Activated naive CD8-positive, alpha-beta T cell treated with anti-CD3 and anti-CD28 coated beads for 36 hours (primary cell): ENCODE data around the gene COBL. TPM values are rescaled to one million over a fixed set of nuclear protein-coding genes. Genes with fewer than 3 reads are reported as not detected.

ENCODE experiments used
- DNase-seq: peaks from one replicate; pipeline ENCODE4 v3.0.0; 2021
- H3K27ac Mint-ChIP-seq: one replicate; pipeline ENCODE4 v1.8.0; 2022; ENCODE audit warnings: mild to moderate bottlenecking, moderate library complexity, mixed read lengths
- H3K27me3 Mint-ChIP-seq: one replicate; pipeline ENCODE4 v1.8.0; 2022; ENCODE audit warnings: mild to moderate bottlenecking, mixed read lengths
- H3K36me3 Mint-ChIP-seq: one replicate; pipeline ENCODE4 v1.8.0; 2021; ENCODE audit warnings: mild to moderate bottlenecking, mixed read lengths
- H3K4me1 Mint-ChIP-seq: one replicate; pipeline ENCODE4 v1.8.0; 2021; ENCODE audit warnings: mixed read lengths
- H3K4me3 Mint-ChIP-seq: one replicate; pipeline ENCODE4 v1.8.0; 2022; ENCODE audit warnings: mild to moderate bottlenecking, moderate library complexity, mixed read lengths
- H3K9me3 Mint-ChIP-seq: one replicate; pipeline ENCODE4 v1.8.0; 2022; ENCODE audit warnings: mixed read lengths
- total RNA-seq, 2 experiments: library from RNA; stranded (reverse); gene quantifications; one replicate each; pipeline ENCODE4 v1.2.3, GENCODE V29; 2021

The COBL gene
- total RNA-seq, 2 experiments from 2014 or later = not detected

DNA sequence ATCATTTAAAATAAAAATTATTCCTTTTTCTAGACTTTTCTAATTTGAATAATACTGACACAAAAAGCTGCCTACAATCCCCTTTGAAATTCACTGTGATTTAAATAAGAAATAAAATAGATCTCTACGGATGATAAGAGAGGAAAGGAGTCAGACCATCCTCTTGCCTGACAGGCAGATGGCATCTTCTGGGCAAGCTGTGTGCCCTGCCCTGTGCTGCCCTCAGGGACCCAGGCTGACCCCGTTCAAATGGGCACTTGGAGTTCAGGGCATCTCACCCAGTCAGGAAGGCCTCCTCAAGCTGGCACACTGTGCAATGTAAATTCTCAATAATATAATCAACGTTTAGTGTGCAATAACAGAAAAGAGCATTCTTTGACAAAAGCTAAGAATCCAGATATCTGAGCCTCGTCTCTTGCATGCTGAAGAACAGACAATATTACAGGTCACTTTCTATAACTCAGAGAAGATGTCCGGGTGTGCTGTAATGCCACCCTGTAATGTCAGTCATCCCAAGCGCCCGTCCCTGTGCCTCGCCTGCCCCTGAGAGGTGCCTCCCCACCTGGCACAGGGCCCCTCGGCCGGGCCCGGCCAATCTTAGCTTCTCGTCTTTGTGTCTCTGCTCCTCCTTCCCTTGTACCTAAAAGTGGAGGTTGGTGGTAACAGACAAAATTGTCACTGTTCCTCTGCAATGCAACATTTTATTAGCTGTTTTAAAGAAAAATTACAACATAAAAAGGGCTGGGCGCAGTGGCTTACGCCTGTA lies 263.3 kb downstream of the COBL start:
- Mint-ChIP-seq H3K36me3 (no peaks in the 10 kb centered on the region), H3K27me3 (no peaks in the 10 kb centered on the region), H3K9me3 (no peaks in the 10 kb centered on the region), H3K27ac (no peak overlapping the region), H3K4me1 (no peaks in the 10 kb centered on the region), H3K4me3 (no peak overlapping the region)
- DNase-seq = no peak

DNA sequence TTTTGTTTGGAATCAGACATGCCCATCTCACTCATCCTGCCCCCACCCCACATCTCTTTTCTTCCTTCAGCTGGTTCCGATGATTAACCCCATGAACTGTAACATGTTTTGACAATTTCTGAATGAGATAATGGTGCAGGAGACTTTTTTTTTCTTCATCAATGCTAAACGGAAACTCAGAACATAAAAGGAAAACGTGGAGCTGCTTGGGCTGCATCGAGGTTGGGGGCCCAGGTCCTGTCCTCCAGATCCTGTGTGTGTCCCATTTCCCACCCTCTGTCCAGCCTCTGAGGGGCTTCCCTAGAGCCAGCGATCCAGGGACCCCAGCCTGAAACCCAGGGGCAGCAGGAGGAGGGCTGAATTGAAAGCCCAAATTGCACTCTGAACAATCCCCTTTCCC lies 270.1 kb downstream of the COBL start:
- Mint-ChIP-seq H3K4me1 (no peaks in the 10 kb centered on the region), H3K9me3 (no peaks in the 10 kb centered on the region), H3K36me3 (no peaks in the 10 kb centered on the region), H3K4me3 (no peak overlapping the region), H3K27me3 (no peaks in the 10 kb centered on the region), H3K27ac (no peak overlapping the region)
- DNase-seq = no peak

DNA sequence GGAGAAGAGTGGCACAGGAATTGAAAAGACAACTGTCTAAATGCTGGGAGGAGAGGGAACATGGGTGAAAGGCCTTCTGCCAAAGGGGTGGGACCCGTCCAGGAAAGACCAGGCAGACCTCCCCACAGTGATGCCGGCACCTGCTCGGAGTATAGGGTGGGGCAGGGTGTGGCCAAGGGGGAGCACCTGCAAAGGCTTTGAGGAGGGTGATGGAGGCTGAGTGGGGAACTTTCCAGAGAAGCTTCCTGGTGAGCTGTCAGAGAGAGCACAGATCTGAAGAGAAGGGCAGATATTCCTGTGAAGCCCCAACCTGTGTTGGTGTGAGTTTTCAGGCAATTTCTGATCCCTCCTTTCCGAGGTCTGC lies 270.5 kb downstream of the COBL start:
- no peak for DNase-seq
- Mint-ChIP-seq H3K4me3 (no peak overlapping the region), H3K9me3 (no peaks in the 10 kb centered on the region)

DNA sequence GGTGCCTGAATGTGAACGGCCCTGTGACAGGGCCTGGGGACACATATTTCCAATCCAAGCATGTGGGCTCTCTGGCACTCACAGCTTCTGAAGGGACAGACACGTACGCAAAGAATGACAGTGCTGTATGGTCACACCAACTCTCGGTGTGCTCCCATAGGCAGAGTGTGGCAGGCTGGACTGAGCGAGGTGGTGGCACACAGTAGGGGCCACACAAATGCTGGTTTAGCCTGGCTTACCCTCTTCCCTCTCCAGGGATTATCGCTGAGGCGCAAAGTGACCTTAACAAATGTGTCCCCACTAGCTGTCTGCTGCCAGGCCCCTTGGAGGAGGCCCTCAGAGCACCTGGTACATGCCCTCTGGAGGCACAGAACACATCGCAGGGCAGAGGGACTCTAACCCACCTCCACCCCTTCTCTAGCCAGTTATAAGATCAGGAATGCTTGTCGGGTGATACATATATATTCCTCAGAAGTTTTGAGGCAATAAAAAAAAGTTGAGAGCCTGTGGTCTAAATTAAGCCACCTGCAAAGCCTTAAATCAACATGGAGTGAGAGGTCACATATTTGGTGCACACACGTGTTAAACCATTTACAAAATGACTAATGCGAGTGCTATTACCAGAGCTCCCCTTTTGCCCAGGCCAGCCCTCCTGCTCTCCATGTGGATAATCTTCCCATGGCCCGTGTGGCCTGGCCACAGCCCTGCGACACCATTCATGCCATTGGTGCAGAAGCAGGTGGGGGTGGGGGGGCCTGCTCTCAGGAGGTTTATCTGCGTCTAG lies 271.1 kb downstream of the COBL start:
- Mint-ChIP-seq H3K4me1 (no peaks in the 10 kb centered on the region), H3K9me3 (no peaks in the 10 kb centered on the region), H3K27ac (no peak overlapping the region), H3K36me3 (no peaks in the 10 kb centered on the region), H3K27me3 (no peaks in the 10 kb centered on the region), H3K4me3 (no peak overlapping the region)
- no peak for DNase-seq

More for the DNA sequence above, 270.5 kb downstream of the COBL start:
- H3K36me3 Mint-ChIP-seq = no peaks in the 10 kb centered on the region
- H3K4me1 Mint-ChIP-seq = no peaks in the 10 kb centered on the region
- H3K27me3 Mint-ChIP-seq = no peaks in the 10 kb centered on the region
- H3K27ac Mint-ChIP-seq = no peak overlapping the region

DNA sequence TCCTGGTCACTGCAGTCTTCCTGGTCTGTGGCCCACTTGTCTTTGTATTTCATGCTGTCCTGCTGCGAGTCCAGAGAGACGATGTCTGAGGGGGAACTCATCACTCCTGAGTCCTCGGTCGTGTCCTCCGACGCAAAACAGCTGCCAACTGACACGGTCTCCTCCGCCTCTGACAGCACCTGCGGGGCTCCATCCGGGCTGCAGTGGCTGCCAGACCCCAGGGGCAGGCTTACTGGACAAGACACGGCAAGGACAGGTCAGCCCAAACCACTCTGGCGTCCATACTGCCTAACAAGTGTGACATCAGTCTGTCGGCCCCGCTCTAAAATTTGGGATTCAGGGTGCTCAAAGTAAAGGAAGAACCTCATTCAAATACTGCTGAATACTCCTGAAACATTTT lies 273.1 kb downstream of the COBL start:
- no peaks in the 10 kb centered on the region for H3K4me1 Mint-ChIP-seq

DNA sequence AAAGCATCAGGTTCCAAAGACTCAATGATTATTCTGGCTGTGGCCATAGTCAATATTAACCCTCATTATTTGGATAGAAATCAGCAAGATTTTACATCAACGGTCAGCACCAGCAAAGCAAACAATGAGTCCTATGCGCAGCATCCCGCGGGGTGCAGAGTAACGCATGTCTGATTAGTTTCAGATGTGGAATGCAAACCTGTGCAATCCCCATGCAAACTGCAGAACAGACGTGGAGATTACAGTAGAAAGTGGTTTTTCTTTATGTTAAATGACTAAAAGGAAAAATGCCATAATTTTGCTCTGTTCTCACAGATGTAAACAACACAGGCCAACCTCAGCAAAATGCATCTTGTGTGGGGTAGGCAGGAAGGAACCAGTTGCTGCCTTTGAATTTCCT lies 275.8 kb downstream of the COBL start:
- no peak for DNase-seq
- Mint-ChIP-seq H3K4me1 (no peaks in the 10 kb centered on the region), H3K9me3 (no peaks in the 10 kb centered on the region)

More for the DNA sequence above, 273.1 kb downstream of the COBL start:
- DNase-seq = no peak
- H3K9me3 Mint-ChIP-seq = no peaks in the 10 kb centered on the region
- H3K27me3 Mint-ChIP-seq = no peaks in the 10 kb centered on the region
- H3K36me3 Mint-ChIP-seq = no peaks in the 10 kb centered on the region
- H3K27ac Mint-ChIP-seq = no peak overlapping the region
- H3K4me3 Mint-ChIP-seq = no peak overlapping the region

DNA sequence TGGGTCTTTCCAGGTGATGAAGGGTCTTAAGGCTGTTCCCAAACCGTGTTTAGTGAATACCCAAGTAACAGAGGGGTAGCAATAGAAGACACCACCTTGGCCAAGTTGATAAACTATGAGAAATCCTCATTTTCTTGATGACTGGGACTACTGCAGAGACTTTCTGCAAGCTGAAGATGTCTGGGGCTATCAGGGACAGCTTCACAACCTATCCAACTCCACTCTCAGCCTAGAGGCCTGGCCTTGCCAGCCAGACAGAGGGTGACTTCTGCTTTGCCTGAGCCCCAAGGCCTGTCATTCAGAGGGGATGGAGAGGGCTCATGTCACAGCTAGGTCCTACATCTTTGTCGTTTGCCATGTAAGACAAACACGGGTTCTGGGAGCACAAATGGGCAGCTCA lies 278.0 kb downstream of the COBL start:
- H3K36me3 Mint-ChIP-seq = no peaks in the 10 kb centered on the region
- no peaks in the 10 kb centered on the region for H3K27me3 Mint-ChIP-seq
- no peaks in the 10 kb centered on the region for H3K9me3 Mint-ChIP-seq
- H3K4me3 Mint-ChIP-seq = no peak overlapping the region
- no peak for DNase-seq
- no peaks in the 10 kb centered on the region for H3K4me1 Mint-ChIP-seq
- H3K27ac Mint-ChIP-seq = no peak overlapping the region

More for the DNA sequence above, 275.8 kb downstream of the COBL start:
- no peak overlapping the region for H3K27ac Mint-ChIP-seq
- H3K36me3 Mint-ChIP-seq = no peaks in the 10 kb centered on the region
- H3K4me3 Mint-ChIP-seq = no peak overlapping the region
- no peaks in the 10 kb centered on the region for H3K27me3 Mint-ChIP-seq

DNA sequence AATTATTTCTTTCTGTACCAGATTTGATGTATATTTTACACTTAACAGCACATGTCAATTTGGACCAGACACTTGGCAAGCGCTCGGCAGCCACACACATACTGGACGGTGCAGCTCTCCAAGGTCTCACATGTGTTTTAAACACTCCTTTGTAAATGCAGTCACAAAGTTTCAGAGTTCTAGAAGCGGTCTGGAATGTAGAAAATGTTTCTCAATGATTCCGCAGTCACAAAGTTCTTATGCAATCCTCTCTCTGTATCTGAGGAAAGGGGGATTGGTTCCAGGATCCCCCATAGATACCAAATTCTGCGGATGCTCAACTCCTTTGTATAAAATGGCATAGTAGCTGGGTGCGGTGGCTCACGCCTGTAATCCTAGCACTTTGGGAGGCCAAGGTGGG lies 280.9 kb downstream of the COBL start:
- DNase-seq = no peak
- Mint-ChIP-seq H3K27me3 (no peaks in the 10 kb centered on the region), H3K27ac (no peak overlapping the region), H3K4me3 (no peak overlapping the region), H3K36me3 (no peaks in the 10 kb centered on the region), H3K4me1 (no peaks in the 10 kb centered on the region), H3K9me3 (no peaks in the 10 kb centered on the region)

DNA sequence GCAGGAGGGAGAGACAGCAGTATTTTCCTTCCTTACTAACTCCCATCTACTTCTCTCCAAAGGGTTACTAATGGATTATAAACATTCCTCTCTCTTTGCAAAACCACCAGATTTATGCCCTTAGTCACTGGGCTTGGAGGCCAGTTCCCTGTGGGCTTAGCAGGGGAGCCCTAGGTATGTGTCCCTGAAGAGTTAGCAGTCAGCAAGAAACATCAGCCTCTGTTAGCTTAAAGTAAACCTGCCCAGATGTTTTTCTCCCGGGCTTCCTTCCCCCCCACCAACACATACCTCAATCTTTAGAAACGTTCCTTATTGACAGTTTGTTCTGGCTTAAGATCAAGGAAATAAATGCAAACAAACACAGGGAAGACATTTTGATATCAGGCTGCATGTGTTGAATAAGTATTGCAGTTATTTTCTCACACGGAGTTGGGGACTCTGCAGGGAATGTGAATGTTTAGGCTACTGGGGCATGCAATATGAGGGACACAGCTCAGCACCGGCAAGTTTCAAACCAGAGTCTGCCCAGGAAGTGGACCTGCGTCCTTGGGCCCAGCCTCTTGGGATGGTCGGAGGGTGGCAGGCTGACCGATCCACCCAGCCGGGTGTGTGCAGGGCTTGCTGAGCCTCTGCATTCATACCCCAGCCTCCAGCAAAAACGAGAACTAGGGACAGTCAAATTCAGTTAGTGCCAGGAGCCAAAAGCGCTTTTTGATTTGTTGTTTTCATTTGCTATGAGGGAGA lies 281.9 kb downstream of the COBL start:
- Mint-ChIP-seq H3K36me3 (no peaks in the 10 kb centered on the region), H3K9me3 (no peaks in the 10 kb centered on the region), H3K4me1 (no peaks in the 10 kb centered on the region), H3K27ac (no peak overlapping the region), H3K27me3 (no peaks in the 10 kb centered on the region), H3K4me3 (no peak overlapping the region)
- no peak for DNase-seq

DNA sequence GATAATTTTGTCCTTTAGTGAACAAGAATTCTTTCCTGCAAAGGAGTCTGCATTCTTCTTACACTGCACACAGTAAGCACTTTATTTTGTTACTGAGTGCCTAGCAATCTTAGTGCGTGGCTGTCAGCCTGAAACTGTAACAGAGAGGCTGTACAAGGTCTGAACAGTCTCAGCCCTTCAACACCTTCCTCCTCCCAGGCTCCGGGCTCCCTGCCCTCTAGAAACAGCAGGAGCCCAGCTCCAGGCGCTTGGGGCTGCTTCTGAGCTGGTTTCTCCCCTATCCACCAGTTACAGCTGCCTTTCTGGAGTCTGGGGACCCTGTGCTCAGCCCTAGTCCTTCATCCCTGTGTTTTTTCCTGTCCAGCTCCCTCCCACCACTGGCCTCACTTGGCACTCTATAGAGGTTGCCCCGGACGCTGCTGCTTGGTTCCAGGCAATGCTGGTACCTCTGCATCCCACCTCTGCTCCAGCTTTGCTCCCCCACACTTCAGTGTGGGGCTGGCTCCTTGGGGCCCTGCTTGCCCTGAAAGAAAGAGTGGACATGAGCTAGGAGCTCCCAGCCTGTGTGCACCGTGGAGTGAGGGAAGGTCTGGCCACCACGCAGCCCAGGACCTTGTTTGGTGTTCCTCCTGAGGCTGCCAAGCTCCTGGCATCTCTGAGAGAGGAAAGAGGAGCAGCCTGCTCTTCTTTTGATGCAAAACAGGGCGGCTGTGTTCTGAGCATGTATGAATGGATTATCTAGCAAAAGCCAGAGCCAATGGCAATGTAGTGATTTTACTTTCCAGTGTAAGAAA lies 282.7 kb downstream of the COBL start:
- H3K36me3 Mint-ChIP-seq = no peaks in the 10 kb centered on the region

DNA sequence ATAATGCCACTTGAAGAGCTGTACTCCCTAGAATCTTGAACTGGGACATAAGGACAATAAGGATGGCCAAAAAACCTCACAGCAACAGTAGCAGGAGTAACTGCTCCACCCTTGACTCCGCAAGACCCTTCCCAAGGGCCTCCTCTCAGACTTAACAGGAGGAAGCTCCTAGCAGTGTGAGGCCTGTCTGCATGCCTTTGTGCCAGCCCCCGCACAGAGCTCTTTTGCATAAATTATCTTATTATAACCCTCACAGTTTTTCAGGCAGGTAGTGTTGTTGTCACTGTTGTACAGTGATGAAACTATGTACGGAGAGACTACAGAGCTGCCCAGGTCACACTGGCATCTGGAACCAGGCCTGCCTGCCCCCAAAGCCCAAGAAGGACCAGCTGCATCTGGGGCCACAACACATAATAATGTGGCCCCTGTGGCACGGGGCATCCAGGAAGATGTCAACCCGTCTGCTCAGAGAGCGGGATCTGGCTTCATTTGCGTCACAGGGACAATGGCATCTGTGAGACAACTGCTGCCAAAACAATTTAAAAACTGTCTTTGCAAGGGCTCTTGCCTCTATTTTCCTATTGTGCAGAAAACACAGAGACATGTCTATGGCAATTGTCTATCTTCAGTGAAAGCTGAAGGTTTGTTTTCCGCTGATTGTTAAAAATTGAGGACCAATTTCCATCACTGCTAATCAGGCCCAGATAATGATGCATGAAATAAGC lies 284.7 kb downstream of the COBL start:
- no peaks in the 10 kb centered on the region for H3K36me3 Mint-ChIP-seq
- H3K9me3 Mint-ChIP-seq = no peaks in the 10 kb centered on the region
- no peaks in the 10 kb centered on the region for H3K27me3 Mint-ChIP-seq
- H3K4me3 Mint-ChIP-seq = no peak overlapping the region
- no peaks in the 10 kb centered on the region for H3K4me1 Mint-ChIP-seq
- DNase-seq = no peak
- H3K27ac Mint-ChIP-seq = no peak overlapping the region

More for the DNA sequence above, 282.7 kb downstream of the COBL start:
- DNase-seq = no peak
- H3K4me1 Mint-ChIP-seq = no peaks in the 10 kb centered on the region
- H3K9me3 Mint-ChIP-seq = no peaks in the 10 kb centered on the region
- no peak overlapping the region for H3K27ac Mint-ChIP-seq
- no peak overlapping the region for H3K4me3 Mint-ChIP-seq
- no peaks in the 10 kb centered on the region for H3K27me3 Mint-ChIP-seq

DNA sequence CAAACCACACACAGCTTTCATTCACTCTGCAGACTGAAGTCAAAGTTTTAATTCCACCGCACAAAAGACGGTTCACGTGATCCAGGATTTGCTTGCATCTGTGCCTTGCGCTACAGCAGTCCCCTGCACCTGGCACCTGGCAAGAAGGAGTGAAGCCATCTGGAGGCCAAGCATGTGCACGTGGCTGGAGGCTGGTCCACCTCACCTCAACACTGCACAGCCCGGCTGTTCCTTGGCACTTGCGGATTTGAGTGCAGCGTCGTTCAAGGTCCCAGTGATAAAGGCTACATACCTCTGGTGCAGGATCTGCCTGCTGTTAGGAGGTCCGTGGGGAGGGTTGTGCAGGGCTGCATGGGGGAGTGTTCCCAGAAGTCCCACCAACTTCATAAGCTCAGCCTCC lies 285.4 kb downstream of the COBL start:
- no peaks in the 10 kb centered on the region for H3K9me3 Mint-ChIP-seq
- no peaks in the 10 kb centered on the region for H3K4me1 Mint-ChIP-seq
- H3K4me3 Mint-ChIP-seq = no peak overlapping the region
- no peaks in the 10 kb centered on the region for H3K27me3 Mint-ChIP-seq
- no peaks in the 10 kb centered on the region for H3K36me3 Mint-ChIP-seq
- DNase-seq = no peak
- no peak overlapping the region for H3K27ac Mint-ChIP-seq

DNA sequence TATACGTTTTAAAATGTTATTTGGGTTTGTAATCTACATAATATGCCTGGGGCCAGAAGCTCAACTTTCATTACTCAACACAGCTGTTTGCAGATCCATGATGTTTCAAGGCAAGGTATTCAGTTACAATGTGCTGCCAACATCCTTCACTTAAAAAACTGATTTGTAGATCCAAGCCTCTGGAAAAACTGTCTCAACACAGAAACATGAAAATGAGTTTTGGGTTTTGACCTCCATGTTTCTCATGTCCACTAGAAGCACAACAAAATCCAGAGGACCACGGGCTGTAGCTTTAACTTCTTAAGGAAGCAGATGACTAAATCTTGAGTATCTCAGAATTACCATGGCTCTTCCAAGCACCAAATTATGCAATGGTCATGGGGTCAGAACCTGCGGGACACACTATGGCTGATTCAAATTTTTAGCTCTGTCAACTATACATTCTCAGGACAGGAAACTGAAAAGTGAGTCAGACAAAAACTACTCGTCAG lies 286.9 kb downstream of the COBL start:
- Mint-ChIP-seq H3K4me1 (no peaks in the 10 kb centered on the region), H3K27me3 (no peaks in the 10 kb centered on the region), H3K4me3 (no peak overlapping the region), H3K36me3 (no peaks in the 10 kb centered on the region), H3K27ac (no peak overlapping the region), H3K9me3 (no peaks in the 10 kb centered on the region)
- no peak for DNase-seq

DNA sequence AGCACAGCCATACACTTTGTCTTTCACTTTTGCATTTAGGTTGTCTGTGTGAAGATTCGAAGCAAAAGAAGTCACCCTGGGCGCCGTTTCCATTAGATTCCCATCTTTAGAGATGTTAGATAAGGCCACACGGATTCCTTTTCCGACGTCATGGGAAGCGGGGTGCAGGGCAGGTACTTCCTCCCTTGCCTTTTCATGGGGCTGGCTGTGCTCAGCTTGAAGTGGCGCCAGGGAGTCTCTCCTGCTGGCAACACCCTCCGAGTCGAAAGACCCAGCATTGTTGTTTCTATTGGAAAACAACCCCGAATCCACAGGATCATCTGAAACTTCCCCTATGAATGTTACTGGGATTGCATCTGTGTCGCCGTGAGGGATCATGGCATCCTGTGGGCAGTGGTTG lies 287.5 kb downstream of the COBL start:
- no peak for DNase-seq
- H3K27ac Mint-ChIP-seq = no peak overlapping the region
- no peaks in the 10 kb centered on the region for H3K9me3 Mint-ChIP-seq
- no peaks in the 10 kb centered on the region for H3K4me1 Mint-ChIP-seq
- H3K27me3 Mint-ChIP-seq = no peaks in the 10 kb centered on the region
- H3K4me3 Mint-ChIP-seq = no peak overlapping the region
- H3K36me3 Mint-ChIP-seq = no peaks in the 10 kb centered on the region
